GM20000 (cell line): ENCODE results near the gene GNG2.

Source experiments
- DNase-seq: peaks from one replicate; pipeline ENCODE4 v3.0.0; 2012; ENCODE audit warnings: low spot score
- CTCF ChIP-seq: IDR thresholded peaks from 2 replicates; pipeline ENCODE4 v1.5.1; 2012; ENCODE audit warnings: mild to moderate bottlenecking, control low read depth; ENCODE audit errors: extremely low read depth, missing control alignments

The GNG2 gene

DNA sequence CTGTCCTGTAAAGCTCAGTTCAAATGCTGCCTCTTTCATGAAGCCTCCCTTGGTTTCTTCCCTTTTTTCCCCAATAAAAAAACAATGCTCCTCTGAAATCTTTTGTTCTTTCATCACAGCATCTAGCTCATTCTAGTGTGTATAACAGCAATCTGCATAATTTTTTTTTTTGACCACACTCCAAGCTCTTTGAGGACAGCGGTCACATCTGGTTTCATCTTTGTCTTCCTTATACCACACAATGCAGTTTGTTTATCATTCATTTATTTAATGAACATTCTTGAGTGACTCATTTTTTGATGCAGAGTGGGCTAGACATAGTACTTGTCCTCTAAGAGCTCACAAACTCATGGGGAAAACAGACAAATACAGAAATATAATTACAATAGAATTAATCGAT is 7.3 kb downstream of the GNG2 start:
- TF ChIP-seq CTCF, result no peak
- no peak for DNase-seq

- no peak for TF ChIP-seq CTCF
- no peak for DNase-seq
These were observed 8.0 kb downstream of the GNG2 start for GRCh38 chr14:51868405-51868804.

DNA sequence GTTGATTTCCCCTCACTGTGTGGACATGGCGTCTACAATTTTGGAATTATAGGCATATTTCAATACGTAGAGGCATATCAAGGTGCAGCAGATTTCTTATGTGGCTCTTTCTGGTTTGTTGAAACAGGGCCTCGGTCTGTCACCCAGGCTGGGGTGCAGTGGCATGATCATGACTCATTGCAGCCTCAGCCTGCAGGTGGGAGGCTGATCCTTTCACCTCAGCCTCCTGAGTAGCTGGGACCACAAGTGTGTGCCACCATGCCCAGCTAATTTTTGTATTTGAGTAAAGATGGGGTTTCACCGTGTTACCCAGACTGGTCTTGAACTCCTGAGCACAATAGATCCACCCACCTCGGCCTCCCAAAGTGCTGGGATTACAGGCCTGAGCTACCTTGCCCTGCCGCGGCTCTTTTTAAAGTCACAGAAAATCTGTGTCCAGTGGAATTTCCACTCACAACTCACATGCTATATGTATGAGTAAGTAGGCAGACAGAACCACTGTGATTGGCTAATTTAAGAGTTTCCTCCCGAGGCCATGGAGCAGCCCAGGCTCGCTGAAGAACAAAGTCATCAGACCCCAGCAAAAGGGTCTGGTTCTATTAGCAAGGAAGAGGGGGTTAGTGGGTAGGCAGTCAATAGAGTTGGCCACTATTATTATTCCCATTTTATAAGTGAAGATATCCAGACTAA is 9.1 kb downstream of the GNG2 start:
- DNase-seq, result no peak
- no peak for TF ChIP-seq CTCF

GRCh38 chr14:51870606-51871005 is 10.2 kb downstream of the GNG2 start:
- no peak for TF ChIP-seq CTCF
- no peak for DNase-seq

DNA sequence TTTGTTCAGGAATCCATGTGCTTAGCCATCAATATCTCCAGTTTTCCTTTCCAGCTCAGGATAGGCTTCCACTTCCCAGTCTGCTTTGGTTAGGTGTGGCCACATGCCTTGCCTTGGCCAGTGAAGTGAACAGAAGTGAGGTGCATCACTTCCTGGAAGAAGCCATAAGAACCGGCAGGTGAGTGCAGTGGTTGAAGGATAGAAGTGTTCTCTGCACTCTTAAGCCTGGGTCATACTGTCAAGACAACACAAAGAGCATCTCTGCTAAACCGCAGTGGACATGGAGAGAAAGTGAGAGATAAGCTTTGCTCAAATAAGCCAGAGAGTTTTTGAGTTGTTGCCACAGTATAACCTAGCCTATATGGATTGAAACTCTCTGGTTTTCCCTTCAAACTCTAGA is 11.4 kb downstream of the GNG2 start:
- DNase-seq, result no peak
- TF ChIP-seq CTCF, result no peak

GRCh38 chr14:51872396-51872795 is 12.0 kb downstream of the GNG2 start:
- TF ChIP-seq CTCF, result no peak
- DNase-seq, result no peak

DNA sequence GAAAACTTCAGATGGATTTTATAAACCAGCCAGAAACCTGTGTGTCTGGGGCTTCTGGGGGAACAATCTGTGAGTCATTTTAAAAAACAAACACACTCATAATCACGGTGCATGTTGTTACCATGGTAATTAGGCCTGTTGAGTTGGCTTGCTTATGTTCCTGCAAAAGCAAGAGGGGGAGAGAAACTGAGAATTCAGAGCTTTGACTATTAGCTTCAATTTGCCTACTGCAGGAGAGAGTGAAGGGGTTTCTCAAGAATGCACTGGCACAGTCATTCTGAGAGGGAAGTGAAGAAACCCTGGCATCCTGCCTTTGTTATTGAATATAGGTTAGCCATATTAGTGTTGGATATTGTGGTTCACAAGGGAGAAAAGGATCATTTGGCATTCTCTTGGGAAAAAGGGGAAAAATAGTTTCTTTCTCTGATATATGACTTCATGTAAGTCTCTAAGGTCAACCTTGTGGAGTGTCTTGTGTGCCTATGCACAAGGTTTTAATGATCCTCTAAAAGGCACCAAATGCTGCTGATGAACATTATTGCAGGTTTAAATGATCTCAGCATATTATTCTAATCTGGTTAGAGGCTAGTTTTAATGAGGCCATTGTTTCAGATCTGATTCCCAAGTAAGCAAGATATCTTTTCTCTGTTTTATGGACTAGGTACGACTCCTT is 12.9 kb downstream of the GNG2 start:
- TF ChIP-seq CTCF, result no peak
- DNase-seq, result peak; percentile 68
